Measurements from ENCODE around the gene RAB1B. TPM values are rescaled to one million over a fixed set of nuclear protein-coding genes. Genes with fewer than 3 reads are reported as not detected.

RAB1B gene
- total RNA-seq, 1 donor from 2014 or later = 138 TPM

- peak; percentile 100 for DNase-seq (ENCODE audit: low spot score)
Observed at GRCh38 chr11:66282468-66283455, 14.3 kb downstream of the RAB1B start.

- DNase-seq (ENCODE audit: low spot score) = no peak
Observed at GRCh38 chr11:66283461-66284105, 15.1 kb downstream of the RAB1B start.

DNA sequence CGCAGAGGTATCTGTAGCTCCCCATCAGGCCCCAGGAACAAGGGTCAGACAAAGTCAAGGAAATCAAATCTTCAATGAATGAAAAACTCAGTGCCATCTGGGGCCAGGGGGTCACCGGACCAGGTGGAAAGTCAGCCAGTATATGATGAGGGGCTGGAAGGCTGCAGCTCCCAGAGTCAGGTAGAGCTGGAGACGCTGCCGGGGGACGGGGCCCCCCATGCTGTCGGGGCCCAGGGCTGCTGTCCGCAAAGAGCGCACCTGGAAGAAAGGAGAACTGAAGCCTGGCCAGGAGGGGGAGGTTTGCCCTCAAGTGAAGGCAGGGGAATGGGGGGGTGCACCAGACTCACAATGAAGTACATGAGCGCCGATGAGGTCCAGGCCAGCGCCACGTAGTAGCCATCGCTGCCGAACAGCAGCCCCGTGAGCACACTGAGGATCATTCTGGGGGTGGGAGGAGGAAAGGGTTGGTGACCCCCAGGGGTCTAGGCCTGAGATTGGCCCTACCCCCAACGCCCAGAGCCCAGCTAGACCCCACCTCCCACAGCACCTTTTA, 16.2 kb downstream of the RAB1B start:
- no peak for DNase-seq (ENCODE audit: low spot score)

- DNase-seq (ENCODE audit: low spot score) = no peak
Observed at GRCh38 chr11:66285250-66285947, 17.0 kb downstream of the RAB1B start.

DNA sequence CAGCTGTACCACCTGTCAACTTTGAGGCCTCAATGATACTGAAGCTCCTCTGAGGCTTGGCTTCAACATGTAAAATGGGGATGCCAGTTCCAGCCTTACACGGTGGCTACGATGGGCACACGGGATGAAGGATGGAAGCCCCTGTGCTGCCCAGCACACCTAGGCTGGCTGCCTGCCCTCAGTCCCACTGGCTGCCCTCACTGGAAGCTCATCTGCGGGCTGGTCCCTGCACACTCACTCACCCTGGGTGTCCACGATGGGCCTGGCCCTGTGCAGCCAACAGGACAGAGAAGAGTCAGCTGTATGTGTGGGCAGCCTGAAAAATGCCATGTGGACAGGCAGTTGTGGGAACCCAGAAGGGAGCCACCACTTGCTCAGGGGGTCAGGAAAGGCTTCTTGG, 18.3 kb downstream of the RAB1B start:
- DNase-seq (ENCODE audit: low spot score) = no peak

GRCh38 chr11:66287211-66287888, 18.9 kb downstream of the RAB1B start:
- no peak for DNase-seq (ENCODE audit: low spot score)

DNA sequence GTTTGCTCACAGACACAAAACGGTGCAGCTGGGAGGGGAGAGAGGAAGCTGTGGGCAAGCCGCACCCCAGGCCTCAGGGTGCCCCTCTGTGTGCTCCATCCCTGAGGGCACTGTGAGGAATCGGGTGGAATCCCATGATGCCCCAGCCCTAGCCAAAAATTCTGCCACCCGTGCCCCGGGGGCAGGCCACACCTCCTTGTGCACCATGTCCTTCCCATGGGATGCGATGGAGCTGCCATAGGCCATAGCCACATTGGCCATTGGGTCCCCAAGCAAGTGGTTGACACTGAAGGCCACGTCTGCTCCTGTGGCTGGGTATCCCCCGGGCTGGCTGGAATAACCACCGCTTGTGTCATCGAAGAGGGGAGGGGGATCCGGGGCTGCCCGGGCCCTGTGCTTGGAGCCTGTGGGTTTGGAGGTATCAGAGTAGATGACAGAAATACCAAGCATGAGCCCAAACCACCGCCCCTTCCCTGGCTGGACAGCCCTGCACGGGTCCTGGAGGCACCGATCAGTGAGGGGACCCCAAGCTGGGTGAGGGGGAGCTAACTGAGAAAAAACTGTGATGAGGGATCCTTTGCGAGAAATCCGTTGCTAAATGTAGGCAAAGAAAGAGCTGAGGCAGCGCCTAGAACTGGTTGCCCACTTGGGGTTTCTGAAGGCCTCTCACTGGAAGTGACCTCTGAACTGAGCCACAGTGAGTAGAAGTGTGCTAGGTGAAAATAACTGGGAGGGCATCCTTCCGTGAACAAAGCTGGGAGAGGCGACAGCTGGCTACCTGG, 19.6 kb downstream of the RAB1B start:
- no peak for DNase-seq (ENCODE audit: low spot score)

GRCh38 chr11:66288671-66289547, 20.5 kb downstream of the RAB1B start, which contains the start of gene YIF1A:
Gene YIF1A (minus strand): TSS chr11:66289143. CDS start chr11:66288985, 158 bp downstream.
- DNase-seq (ENCODE audit: low spot score) = peak; percentile 99

GRCh38 chr11:66289548-66290329, 21.3 kb downstream of the RAB1B start:
- no peak for DNase-seq (ENCODE audit: low spot score)

GRCh38 chr11:66290330-66290621, 21.8 kb downstream of the RAB1B start:
- DNase-seq (ENCODE audit: low spot score) = no peak

DNA sequence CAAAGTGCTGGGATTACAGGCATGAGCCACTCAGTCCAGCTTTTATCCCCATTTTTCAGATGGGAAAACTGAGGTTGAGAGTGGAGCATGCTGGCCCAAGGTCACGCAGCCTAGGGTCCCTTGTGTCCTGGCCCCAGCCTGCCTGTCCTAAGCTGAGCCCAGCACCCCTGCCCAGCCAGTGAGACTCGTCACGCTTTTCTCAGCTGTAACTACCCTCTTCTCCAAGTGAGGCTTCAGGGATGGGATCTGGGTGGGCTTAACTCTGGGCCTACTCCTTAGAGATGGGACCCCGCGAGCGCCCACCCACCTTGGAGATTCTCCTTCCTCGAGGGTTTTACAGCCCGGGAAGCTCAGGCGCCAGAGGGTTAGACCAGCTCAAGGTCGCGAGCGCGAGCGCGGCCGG, 22.9 kb downstream of the RAB1B start:
- DNase-seq (ENCODE audit: low spot score) = no peak

DNA sequence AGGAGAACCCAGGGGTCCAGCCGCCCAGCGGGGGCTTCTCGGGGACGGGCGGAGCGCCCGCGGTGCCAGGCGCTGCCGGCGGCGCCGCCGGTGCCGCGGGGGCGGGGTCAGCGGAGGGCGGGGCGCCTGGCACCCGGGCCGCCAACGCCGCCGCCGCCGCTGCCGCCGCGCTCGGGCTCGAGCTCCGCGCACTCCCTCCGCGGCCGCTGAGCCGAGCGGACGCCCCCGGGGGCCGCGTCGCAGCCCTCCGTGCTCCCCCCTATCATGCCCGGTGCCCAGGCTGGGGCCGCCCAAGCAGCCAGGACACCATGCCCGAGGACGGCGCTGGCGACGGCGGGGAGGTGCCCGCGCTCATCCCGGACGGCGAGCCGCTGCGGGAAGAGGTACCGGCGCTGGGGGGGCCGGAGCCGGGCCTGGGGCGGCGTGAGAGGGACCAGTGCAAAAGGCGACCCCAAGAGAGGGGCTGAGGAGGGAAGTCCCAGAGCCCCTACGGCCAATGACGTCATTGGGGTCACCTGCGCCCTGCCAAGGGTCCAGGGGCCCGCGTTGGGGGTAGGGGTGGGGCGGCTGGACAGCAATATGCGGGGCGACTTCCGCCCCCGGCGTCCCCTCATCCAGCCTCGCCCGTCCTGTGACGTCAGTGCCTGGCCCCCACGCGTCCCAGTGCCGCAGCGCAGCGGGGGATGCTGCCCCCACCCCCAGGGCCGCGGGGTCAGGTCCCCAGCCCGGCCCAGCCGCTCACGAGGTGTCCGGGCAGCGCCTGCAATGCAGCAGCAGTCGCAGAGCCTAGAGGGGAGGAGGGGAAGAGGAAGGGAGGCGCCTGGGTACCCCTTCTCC, 23.5 kb downstream of the RAB1B start, which contains the start of gene TMEM151A:
TMEM151A (plus strand) TSS at position 189 of the 837 bp plus-strand sequence; CDS start at position 309, 120 bp downstream.
- DNase-seq (ENCODE audit: low spot score) = no peak

DNA sequence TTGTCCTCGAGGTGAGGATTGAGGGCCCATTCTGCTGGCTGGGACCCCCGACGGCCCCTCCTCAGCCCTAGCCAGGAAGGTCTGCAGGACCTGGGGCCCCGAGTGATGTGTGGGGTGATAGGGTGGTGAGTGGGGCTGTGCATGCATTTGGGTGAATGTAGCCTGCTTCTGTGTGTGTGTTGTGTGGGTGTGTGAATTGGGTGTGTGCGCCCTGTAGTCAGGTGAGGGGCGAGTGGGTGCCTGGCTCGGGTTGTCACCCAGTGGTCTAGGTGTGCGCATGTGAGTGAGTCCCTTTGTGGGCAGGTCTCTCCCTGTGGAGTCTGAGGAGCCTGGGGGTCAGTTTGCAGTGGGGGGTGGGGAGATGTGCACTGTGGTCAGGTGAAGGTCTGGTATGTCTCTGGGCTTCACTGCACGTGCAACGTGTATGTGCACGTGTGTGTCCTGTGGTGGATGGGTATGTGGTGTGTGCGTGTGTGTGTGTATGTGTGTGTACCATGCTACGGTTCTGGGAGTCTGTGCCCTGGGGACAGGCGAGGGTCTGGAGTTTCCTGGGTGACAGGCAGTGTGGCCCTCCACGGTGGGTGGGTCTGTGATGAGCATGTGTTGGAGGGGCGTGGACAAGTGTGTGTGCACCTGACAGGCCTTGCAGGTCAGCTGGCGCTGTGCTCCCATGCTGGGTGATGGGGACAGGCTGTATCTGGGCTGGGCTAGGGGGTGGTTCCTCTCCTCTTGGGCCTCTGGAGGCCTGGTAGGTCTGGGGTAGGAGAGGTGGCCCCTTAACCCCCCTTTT, 24.3 kb downstream of the RAB1B start:
- no peak for DNase-seq (ENCODE audit: low spot score)

GRCh38 chr11:66293352-66293751, 24.9 kb downstream of the RAB1B start:
- DNase-seq (ENCODE audit: low spot score) = no peak

DNA sequence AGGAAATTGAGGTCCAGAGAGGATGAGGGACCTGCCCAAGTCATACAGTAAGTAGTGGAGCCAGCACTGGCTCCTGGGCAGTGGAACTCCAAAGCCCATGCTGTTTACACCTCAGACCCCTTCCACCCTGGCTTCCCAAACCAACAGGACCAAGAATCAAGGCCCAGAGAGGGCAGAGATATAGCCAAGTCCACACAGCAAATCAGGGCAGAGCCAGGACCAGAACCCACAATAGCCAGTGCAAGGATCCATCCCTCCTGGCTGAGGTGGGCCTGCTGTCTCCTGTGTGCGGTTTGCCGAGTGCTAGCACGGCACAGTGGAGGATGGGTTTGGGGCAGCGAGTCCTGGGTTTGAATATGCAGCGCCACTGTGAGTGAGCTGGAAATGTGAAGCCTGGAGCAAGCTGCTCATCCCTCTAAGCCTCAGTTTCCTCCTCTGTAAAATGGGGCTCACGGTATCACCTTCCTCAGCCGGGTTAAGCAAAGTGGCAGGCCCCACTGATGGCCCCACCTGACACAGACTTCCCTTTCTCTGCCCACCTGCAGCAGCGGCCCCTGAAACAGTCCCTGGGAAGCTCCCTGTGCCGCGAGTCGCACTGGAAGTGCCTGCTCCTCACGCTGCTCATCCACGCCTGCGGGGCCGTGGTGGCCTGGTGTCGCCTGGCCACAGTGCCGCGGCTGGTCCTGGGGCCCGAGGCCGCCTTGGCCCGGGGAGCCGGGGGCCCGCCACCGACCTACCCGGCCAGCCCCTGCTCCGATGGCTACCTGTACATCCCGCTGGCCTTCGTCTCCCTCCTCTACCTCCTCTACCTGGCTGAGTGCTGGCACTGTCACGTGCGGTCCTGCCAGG, 25.6 kb downstream of the RAB1B start:
- no peak for DNase-seq (ENCODE audit: low spot score)

All from mesenteric fat pad (tissue), 1 donor.